DMS 273 (cell line): Measurements from ENCODE around the gene ZMIZ1.

Experiments
- DNase-seq: peaks from one replicate; lab custom pipeline; 2025; ENCODE audit not compliant: unreplicated experiment; lab: John Stamatoyannopoulos, UW

Gene ZMIZ1

DNA sequence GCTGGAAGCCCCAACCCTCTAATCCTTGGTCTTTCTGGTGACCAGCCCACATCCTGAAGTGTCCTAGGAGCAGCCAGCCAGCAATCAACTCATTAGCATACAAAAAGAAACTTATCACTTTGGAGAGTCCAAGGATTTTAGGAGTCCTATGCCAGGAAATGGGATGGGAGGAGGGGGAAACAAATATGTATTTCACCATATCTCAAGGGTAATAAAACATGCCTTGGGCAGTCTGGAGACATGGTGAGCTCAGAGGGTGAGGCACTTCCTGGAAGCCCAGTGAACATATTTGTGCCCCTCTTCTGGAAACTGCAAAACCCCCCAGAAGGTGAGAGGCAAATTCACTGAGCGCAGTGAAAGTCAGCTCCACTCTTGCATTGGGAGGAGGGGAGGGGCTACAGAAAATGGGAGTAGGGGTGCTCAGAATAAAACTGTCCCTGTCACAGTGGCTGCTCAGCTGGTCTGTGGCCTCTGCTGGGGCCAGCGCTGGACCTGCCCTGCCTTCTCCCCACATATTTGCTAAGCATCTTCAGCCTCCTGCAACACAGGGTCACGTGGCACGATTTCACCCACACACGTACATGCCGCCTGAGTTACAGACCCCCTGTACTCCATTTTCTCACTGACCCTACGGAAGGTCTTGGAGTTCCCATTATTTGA, 17.7 kb upstream of the ZMIZ1 start:
- no peak for DNase-seq

- DNase-seq: no peak
Observed at GRCh38 chr10:79051766-79052165, 17.0 kb upstream of the ZMIZ1 start.

GRCh38 chr10:79052291-79053080, 16.3 kb upstream of the ZMIZ1 start:
- DNase-seq: peak; percentile 58

- no peak for DNase-seq
Observed at GRCh38 chr10:79053081-79053434, 15.7 kb upstream of the ZMIZ1 start.

DNA sequence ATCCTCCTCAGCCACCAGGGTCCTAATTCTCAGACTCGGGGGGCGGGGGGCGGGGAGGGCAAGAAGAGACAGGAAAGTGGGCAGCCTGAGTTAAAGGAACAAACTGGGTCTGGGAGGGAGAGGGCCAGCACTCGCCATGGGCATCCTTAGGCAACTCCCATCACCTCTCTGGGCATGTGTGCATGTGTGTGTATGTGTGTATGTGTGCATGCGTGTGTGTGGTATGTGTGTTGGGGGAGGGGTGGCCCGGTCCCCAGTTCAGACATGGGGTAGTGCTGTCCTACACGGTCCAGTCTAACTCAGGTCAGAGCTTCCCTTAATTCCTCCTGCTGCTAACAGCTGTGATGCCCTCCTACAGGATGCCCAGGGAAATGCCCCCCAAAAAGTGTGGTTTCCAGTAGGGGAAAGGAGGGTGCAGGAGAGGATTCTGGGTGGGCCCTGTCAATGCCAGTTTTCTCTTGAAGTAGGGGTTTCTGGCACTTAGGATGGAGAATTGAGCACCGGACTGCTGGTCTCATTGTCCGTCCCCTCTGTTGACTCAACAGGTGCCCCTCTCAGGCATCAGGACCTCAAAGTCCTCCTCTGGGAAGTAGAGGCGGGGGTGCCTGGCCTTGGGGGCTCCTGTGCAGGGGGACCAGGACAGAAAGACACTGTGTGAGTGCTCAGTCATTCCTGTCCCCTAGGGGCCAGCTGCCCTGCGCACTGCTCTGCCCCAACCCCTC, 15.1 kb upstream of the ZMIZ1 start:
- no peak for DNase-seq

GRCh38 chr10:79054203-79055099, 14.3 kb upstream of the ZMIZ1 start:
- no peak for DNase-seq

DNA sequence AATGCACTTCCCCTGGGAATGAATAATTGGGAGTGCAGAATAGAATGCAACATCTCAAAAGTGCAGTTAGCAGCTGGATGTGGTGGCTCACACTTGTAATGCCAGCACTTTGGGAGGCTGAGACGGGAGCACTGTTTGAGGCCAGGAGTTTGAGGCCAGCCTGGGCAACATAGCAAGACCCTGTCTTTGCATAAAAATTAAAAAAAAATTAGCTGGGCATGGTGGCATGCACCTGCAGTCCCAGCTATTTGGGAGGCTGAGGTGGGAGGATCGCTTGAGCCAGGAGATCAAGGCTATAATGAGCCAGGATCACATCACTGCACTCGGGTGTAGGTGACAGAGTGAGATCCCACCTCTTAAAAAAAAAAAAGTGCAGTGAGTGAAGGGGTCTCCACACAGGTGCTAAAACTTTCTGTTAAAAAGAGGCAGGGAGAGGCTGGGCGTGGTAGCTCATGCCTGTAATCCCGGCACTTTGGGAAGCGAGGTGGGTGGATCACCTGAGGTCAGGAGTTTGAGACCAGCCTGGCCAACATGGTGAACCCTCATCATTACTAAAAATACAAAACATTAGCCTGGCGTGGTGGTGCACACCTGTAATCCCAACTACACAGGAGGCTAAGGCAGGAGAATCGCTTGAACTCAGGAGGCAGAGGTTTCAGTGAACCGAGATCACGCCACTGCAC, 13.5 kb upstream of the ZMIZ1 start:
- no peak for DNase-seq

DNA sequence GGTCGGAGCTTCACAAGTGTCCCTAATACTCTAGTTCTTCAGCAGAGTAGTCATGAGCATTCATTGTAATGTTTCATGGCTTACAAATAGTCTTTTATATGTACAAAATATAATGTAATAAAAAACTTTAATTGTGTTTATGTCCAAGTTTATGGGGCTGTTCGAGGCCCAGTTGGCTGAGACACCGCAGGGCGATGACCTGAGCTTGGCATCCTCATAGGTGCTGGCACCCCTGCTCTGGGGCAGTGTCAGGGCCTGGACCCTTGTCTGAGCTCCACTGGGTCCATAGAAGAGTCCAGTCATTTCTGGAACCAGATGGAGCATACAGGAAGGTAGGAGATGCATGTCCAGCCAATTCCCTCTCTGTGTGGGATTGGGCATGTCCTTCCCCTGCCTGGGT, 12.9 kb upstream of the ZMIZ1 start:
- no peak for DNase-seq

DNA sequence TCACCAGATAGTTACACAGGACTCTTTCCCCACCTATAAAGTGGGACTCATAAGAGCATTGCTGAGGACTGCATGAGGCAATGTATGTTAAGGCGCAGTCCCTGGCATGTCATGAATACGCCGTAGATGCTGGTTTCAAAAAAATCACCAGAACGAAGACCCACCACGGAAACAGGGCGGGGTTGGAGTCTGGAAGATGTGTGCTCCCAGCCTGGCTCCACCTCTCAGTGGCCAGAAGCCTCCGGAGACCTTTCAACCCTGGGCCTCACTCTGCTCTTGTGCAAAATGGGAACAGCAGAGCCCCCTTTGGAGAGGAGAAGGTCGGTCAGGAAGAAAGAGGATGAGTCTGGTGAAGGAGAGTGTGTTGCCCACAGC, 12.4 kb upstream of the ZMIZ1 start:
- DNase-seq: no peak

- DNase-seq: no peak
Observed at GRCh38 chr10:79056736-79057391, 11.9 kb upstream of the ZMIZ1 start.

DNA sequence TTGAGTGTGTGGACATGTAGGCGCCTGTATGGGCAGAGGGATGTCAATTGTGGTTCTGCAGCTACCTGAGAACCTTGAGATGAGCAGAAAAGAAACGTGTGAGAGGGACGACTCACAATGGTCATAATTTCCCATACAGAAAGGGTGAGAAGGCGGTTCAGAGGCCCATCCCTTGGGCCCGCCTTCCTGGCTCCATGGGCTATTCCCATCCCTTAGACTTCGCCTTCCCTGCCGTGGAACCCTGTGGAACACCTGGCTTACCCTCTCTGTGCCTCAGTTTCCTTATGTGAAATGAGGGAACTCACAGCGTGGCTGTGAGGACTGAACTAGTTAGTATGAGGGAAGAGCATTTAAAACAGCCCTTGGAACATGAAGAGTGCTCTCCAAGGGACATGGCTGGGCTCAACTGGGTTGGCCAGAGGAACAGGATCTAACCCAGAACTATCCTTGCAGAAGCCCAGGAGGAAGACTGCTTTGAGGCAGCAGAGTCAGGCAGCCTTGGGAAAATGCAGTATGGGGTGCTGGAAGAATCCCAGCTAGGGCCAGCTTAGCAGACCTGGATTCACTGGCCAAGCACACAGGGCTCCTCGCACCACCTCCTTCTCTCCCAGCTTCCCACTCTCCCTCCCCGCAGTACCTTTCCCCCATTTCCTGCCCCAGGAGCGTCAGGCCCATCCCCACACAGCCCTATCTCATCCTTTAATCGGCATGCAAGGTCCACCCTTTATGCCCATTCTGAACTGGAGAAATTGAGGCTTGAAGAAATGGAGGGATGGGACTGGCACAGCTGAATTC, 11.1 kb upstream of the ZMIZ1 start:
- DNase-seq: no peak

- no peak for DNase-seq
Observed at GRCh38 chr10:79058899-79059841, 9.6 kb upstream of the ZMIZ1 start.

- DNase-seq: no peak
Observed at GRCh38 chr10:79059859-79060379, 8.8 kb upstream of the ZMIZ1 start.

- no peak for DNase-seq
Observed at GRCh38 chr10:79060641-79061255, 8.0 kb upstream of the ZMIZ1 start.

DNA sequence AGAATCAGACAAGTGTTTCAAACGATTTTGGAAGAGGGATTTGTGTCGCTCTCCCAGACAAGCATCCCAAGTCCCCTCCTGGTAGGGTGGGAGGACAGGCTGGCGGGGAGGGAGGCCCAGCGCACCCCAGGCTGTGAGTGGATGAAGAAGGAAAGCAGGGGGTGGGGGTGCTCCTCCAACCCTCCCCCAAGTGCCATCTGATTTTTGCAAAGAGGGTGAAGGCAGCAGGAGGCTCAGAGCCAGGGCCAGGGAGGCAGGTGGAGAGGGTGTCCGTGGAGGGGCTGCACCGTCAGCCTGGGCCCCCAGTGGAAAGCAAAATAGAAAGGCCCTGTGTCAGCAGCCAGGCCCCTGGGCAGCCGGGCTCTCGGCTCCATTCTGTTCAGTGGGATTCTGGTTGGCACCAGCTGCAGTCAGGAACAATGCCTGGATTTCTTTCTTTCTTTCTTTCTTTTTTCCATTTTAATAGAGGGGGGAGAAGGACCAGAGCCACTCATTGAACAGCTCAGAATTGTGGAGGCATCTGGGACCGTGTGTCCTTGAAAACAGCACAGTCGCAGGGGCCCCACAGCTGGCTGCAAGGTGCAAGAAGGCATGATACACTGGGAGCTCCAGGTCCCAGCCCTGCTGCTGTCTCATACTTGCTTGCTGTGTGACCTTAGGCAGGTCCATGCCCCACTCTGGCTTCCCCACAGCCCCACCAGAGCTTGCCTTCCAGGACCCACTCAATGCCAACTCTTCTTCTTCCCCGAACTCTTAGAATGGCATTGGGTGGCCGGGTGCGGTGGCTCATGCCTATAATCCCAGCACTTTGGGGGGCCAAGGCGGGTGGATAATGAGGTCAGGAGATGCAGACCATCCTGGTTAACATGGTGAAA, 7.1 kb upstream of the ZMIZ1 start:
- no peak for DNase-seq

GRCh38 chr10:79063071-79063491, 5.7 kb upstream of the ZMIZ1 start:
- no peak for DNase-seq
